HS-27A (cell line): Measurements from ENCODE around the gene HBP1.
"Not testable (repeated sequence)": the region's sequence is repeated elsewhere in the genome, so short reads cannot be mapped to it uniquely, and the experiment has no call there.

Experiments
- DNase-seq: peaks from one replicate; pipeline ENCODE4 v3.0.0-alpha.2; 2012; ENCODE audit warnings: low read depth, missing footprints

The HBP1 gene

GRCh38 chr7:107154826-107155225, 14.0 kb upstream of the HBP1 start:
- no peak for DNase-seq

- DNase-seq = not testable (repeated sequence)
Observed at GRCh38 chr7:107155726-107156125, 13.1 kb upstream of the HBP1 start.

- no peak for DNase-seq
Observed at GRCh38 chr7:107157091-107157490, 11.7 kb upstream of the HBP1 start.

GRCh38 chr7:107158028-107158427, 10.8 kb upstream of the HBP1 start:
- no peak for DNase-seq

GRCh38 chr7:107160389-107160788, 8.4 kb upstream of the HBP1 start:
- no peak for DNase-seq

GRCh38 chr7:107161415-107161814, 7.4 kb upstream of the HBP1 start:
- no peak for DNase-seq

- no peak for DNase-seq
Observed at GRCh38 chr7:107162475-107162874, 6.3 kb upstream of the HBP1 start.

GRCh38 chr7:107164092-107164491, 4.7 kb upstream of the HBP1 start:
- no peak for DNase-seq

- DNase-seq = no peak
Observed at GRCh38 chr7:107165341-107165740, 3.5 kb upstream of the HBP1 start.

- DNase-seq = no peak
Observed at GRCh38 chr7:107166736-107167426, 1.9 kb upstream of the HBP1 start.

GRCh38 chr7:107167483-107168232, 1.1 kb upstream of the HBP1 start:
- DNase-seq = no peak

- no peak for DNase-seq
Observed at GRCh38 chr7:107169120-107170050, 582 bp downstream of the HBP1 start.

GRCh38 chr7:107170051-107170915, 1.5 kb downstream of the HBP1 start:
- DNase-seq = no peak

GRCh38 chr7:107171496-107171895, 2.7 kb downstream of the HBP1 start:
- no peak for DNase-seq

GRCh38 chr7:107172276-107173032, 3.7 kb downstream of the HBP1 start:
- no peak for DNase-seq

GRCh38 chr7:107173191-107173590, 4.4 kb downstream of the HBP1 start:
- no peak for DNase-seq

GRCh38 chr7:107173691-107174406, 5.0 kb downstream of the HBP1 start:
- DNase-seq = no peak

- no peak for DNase-seq
Observed at GRCh38 chr7:107179326-107180164, 10.7 kb downstream of the HBP1 start.

- no peak for DNase-seq
Observed at GRCh38 chr7:107180378-107180777, 11.6 kb downstream of the HBP1 start.
